Measurements from ENCODE around the gene CACNA1B.

- no peak for TF ChIP-seq MAX (IDR thresholded peaks at IDR 0.05)
- no peak for TF ChIP-seq POLR2A (IDR thresholded peaks at IDR 0.05; ENCODE audit: low read length)
- no peak for TF ChIP-seq CBX2 (IDR thresholded peaks at IDR 0.05; ENCODE audit: borderline replicate concordance, low read depth)
- no peak for TF ChIP-seq SREBF2 (IDR thresholded peaks at IDR 0.05)
- TF ChIP-seq, protein P1, sequence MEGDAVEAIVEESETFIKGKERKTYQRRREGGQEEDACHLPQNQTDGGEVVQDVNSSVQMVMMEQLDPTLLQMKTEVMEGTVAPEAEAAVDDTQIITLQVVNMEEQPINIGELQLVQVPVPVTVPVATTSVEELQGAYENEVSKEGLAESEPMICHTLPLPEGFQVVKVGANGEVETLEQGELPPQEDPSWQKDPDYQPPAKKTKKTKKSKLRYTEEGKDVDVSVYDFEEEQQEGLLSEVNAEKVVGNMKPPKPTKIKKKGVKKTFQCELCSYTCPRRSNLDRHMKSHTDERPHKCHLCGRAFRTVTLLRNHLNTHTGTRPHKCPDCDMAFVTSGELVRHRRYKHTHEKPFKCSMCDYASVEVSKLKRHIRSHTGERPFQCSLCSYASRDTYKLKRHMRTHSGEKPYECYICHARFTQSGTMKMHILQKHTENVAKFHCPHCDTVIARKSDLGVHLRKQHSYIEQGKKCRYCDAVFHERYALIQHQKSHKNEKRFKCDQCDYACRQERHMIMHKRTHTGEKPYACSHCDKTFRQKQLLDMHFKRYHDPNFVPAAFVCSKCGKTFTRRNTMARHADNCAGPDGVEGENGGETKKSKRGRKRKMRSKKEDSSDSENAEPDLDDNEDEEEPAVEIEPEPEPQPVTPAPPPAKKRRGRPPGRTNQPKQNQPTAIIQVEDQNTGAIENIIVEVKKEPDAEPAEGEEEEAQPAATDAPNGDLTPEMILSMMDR (IDR thresholded peaks at IDR 0.05) = no peak
- TF ChIP-seq ZSCAN20 (CRISPR knock-in tag; IDR thresholded peaks at IDR 0.05) = no peak
- no peak for TF ChIP-seq CHD4 (IDR thresholded peaks at IDR 0.05; ENCODE audit: borderline replicate concordance)
- TF ChIP-seq, protein P2, sequence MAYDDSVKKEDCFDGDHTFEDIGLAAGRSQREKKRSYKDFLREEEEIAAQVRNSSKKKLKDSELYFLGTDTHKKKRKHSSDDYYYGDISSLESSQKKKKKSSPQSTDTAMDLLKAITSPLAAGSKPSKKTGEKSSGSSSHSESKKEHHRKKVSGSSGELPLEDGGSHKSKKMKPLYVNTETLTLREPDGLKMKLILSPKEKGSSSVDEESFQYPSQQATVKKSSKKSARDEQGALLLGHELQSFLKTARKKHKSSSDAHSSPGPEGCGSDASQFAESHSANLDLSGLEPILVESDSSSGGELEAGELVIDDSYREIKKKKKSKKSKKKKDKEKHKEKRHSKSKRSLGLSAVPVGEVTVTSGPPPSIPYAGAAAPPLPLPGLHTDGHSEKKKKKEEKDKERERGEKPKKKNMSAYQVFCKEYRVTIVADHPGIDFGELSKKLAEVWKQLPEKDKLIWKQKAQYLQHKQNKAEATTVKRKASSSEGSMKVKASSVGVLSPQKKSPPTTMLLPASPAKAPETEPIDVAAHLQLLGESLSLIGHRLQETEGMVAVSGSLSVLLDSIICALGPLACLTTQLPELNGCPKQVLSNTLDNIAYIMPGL (CRISPR knock-in tag; IDR thresholded peaks at IDR 0.05; ENCODE audit: borderline replicate concordance) = no peak
- TF ChIP-seq EP300 (IDR thresholded peaks at IDR 0.05) = no peak
- TF ChIP-seq CEBPB (IDR thresholded peaks at IDR 0.05) = no peak
- no peak for TF ChIP-seq RNF2 (IDR thresholded peaks at IDR 0.05; ENCODE audit: borderline replicate concordance, low read depth)
Measured at GRCh38 chr9:138075961-138076649, 198.5 kb downstream of the CACNA1B start.
